ENCODE results near the gene PDX1.

DNA sequence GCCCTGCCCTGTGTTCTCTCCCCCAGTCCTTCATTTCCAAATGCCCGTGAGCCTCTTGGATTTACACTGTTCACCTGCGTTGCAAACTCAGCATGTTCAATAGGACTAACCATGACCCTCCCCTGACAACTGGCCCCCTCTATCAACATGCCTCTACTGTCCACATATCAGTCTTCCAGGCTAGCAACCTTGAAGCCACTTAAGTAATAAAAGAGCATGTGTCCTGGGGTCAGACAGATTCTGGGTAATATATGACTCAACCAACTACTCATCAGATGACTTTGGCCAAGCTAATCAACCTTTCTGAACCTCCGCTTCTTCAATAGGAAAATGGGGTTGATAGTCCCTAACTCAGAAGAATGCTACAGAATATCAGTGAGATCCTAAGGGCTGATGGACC, 15.1 kb upstream of the PDX1 start:
- TF ChIP-seq CTCF (IDR thresholded peaks at IDR 0.05) (no peak), POLR2AphosphoS5 (IDR thresholded peaks at IDR 0.05; ENCODE audit: low read depth, low read length) (no peak), SIN3A (IDR thresholded peaks at IDR 0.05; ENCODE audit: borderline replicate concordance, insufficient read depth, low read depth, low read length) (no peak)
- TF ChIP-seq, protein P1, sequence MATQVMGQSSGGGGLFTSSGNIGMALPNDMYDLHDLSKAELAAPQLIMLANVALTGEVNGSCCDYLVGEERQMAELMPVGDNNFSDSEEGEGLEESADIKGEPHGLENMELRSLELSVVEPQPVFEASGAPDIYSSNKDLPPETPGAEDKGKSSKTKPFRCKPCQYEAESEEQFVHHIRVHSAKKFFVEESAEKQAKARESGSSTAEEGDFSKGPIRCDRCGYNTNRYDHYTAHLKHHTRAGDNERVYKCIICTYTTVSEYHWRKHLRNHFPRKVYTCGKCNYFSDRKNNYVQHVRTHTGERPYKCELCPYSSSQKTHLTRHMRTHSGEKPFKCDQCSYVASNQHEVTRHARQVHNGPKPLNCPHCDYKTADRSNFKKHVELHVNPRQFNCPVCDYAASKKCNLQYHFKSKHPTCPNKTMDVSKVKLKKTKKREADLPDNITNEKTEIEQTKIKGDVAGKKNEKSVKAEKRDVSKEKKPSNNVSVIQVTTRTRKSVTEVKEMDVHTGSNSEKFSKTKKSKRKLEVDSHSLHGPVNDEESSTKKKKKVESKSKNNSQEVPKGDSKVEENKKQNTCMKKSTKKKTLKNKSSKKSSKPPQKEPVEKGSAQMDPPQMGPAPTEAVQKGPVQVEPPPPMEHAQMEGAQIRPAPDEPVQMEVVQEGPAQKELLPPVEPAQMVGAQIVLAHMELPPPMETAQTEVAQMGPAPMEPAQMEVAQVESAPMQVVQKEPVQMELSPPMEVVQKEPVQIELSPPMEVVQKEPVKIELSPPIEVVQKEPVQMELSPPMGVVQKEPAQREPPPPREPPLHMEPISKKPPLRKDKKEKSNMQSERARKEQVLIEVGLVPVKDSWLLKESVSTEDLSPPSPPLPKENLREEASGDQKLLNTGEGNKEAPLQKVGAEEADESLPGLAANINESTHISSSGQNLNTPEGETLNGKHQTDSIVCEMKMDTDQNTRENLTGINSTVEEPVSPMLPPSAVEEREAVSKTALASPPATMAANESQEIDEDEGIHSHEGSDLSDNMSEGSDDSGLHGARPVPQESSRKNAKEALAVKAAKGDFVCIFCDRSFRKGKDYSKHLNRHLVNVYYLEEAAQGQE (IDR thresholded peaks at IDR 0.05; ENCODE audit: insufficient read depth in 1 of 2, low read depth in 2 of 2, low read length in 1 of 2): no peak
